DND-41 (cell line): ENCODE results near the gene IL20RB.

Source experiments
- EZH2 ChIP-seq: IDR thresholded peaks from 3 replicates; pipeline ENCODE4 v1.6.1; 2012; ENCODE audit warnings: borderline replicate concordance, low read depth, mild to moderate bottlenecking, moderate library complexity, low read length, inconsistent platforms; ENCODE audit not compliant: severe bottlenecking
- TF ChIP-seq, protein P1 (sequence below): IDR thresholded peaks from 2 replicates; pipeline ENCODE4 v1.5.1; 2012; ENCODE audit warnings: borderline replicate concordance, low read length, moderate library complexity, mild to moderate bottlenecking; ENCODE audit not compliant: poor library complexity, severe bottlenecking; ENCODE audit errors: extremely low read depth

DNA sequence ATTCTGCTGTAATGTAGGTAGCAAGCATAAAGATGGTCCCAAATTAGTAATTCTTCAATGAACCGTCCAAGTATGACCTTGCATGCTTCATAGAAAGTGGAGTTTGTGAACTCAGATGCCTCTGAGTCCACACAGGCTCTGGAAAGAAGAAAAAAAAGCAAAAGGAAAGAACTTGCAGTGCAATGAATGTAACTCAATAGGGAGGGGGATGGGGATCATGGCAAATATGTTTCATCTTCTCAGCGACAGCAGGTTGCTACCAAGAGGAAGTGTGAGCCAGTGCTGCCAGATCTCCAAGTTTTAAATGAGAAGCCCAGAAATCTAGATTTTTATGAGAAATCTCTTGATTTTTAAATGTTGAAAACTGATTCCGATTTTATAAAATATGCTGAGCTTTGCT lies 50.3 kb downstream of the IL20RB start:
- no peak for TF ChIP-seq EZH2
- TF ChIP-seq, protein P1, sequence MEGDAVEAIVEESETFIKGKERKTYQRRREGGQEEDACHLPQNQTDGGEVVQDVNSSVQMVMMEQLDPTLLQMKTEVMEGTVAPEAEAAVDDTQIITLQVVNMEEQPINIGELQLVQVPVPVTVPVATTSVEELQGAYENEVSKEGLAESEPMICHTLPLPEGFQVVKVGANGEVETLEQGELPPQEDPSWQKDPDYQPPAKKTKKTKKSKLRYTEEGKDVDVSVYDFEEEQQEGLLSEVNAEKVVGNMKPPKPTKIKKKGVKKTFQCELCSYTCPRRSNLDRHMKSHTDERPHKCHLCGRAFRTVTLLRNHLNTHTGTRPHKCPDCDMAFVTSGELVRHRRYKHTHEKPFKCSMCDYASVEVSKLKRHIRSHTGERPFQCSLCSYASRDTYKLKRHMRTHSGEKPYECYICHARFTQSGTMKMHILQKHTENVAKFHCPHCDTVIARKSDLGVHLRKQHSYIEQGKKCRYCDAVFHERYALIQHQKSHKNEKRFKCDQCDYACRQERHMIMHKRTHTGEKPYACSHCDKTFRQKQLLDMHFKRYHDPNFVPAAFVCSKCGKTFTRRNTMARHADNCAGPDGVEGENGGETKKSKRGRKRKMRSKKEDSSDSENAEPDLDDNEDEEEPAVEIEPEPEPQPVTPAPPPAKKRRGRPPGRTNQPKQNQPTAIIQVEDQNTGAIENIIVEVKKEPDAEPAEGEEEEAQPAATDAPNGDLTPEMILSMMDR, result no peak
